ENCODE measurements around the gene CYP27A1.

- TF ChIP-seq RAD21 (IDR thresholded peaks at IDR 0.05) = no peak
- TF ChIP-seq CTCF (IDR thresholded peaks at IDR 0.05; ENCODE audit: low read depth, low read length, missing input control) = no peak
- no peak for TF ChIP-seq YY1 (IDR thresholded peaks at IDR 0.05)
- TF ChIP-seq TAF1 (conservative IDR thresholded peaks at IDR 0.05) = no peak
- no peak for TF ChIP-seq SP1 (IDR thresholded peaks at IDR 0.05)
- TF ChIP-seq NR2F2 (IDR thresholded peaks at IDR 0.05) = no peak
- TF ChIP-seq REST (IDR thresholded peaks at IDR 0.05) = no peak
- no peak for TF ChIP-seq MAX (IDR thresholded peaks at IDR 0.05)
- TF ChIP-seq FOXA1 (IDR thresholded peaks at IDR 0.05) = no peak
- TF ChIP-seq HNF4A (conservative IDR thresholded peaks at IDR 0.05) = no peak
- TF ChIP-seq EGR1 (IDR thresholded peaks at IDR 0.05; ENCODE audit: low read depth in 2 of 2) = no peak
- no peak for TF ChIP-seq GABPA (IDR thresholded peaks at IDR 0.05 in 1 of 2, conservative IDR thresholded peaks at IDR 0.05 in 1 of 2)
Measured at GRCh38 chr2:218761795-218762194, 20.2 kb upstream of the CYP27A1 start.
